GM23338 (cell line): Measurements from ENCODE around the gene VSIG8. TPM values are rescaled to one million over a fixed set of nuclear protein-coding genes. Genes with fewer than 3 reads are reported as not detected.

Experiments
- ATAC-seq: fragments of 200-7000 bp; cut with Tn5 transposase; 3 replicates; pipeline ENCODE4 v1.9.1; 2020
- DNase-seq: peaks from one replicate; pipeline ENCODE4 v3.0.0-alpha.2; 2015; ENCODE audit warnings: low spot score
- H2AFZ ChIP-seq: fragments of 200-600 bp; sonication (generic); 2 replicates; pipeline ENCODE4 v1.8.0; 2016; ENCODE audit warnings: antibody characterized with exemption, mild to moderate bottlenecking, moderate library complexity
- H3F3A ChIP-seq: fragments of 200-600 bp; sonication (generic); replicated peaks from 2 replicates; pipeline ENCODE4 v1.8.0; 2017; ENCODE audit warnings: antibody characterized with exemption, mixed run types, low read depth
- H3K27ac ChIP-seq: fragments of 200-600 bp; sonication (generic); 2 replicates; pipeline ENCODE4 v1.6.1; 2016; ENCODE audit warnings: low read depth
- H3K27me3 ChIP-seq: fragments of 200-600 bp; sonication (generic); 2 replicates; pipeline ENCODE4 v1.8.0; 2016; ENCODE audit warnings: mild to moderate bottlenecking, mixed run types, moderate library complexity; ENCODE audit not compliant: insufficient read depth
- H3K36me3 ChIP-seq: fragments of 200-600 bp; sonication (generic); 2 replicates; pipeline ENCODE4 v1.8.0; 2016; ENCODE audit warnings: mild to moderate bottlenecking; ENCODE audit not compliant: insufficient read depth
- H3K4me1 ChIP-seq: fragments of 200-600 bp; sonication (generic); 2 replicates; pipeline ENCODE4 v1.8.0; 2016; ENCODE audit warnings: mild to moderate bottlenecking, moderate library complexity; ENCODE audit not compliant: insufficient read depth
- H3K4me2 ChIP-seq: fragments of 200-600 bp; sonication (generic); 2 replicates; pipeline ENCODE4 v1.7.1; 2017; ENCODE audit warnings: mixed run types
- H3K4me3 ChIP-seq: fragments of 200-600 bp; sonication (generic); 2 replicates; pipeline ENCODE4 v1.6.1; 2016; ENCODE audit warnings: mixed run types
- H3K79me2 ChIP-seq: fragments of 200-600 bp; sonication (generic); replicated peaks from 2 replicates; pipeline ENCODE4 v1.8.0; 2017; ENCODE audit warnings: mild to moderate bottlenecking; ENCODE audit not compliant: insufficient read depth
- H3K9me2 ChIP-seq: fragments of 200-600 bp; sonication (generic); 2 replicates; pipeline ENCODE4 v1.8.0; 2017; ENCODE audit not compliant: insufficient read depth
- H4K20me1 ChIP-seq: fragments of 200-600 bp; sonication (generic); replicated peaks from 2 replicates; pipeline ENCODE4 v1.8.0; 2017; ENCODE audit warnings: mild to moderate bottlenecking; ENCODE audit not compliant: insufficient read depth
- H3K27ac Mint-ChIP-seq: 2 replicates; pipeline ENCODE4 v1.8.0; 2020; ENCODE audit warnings: inconsistent platforms, mild to moderate bottlenecking, moderate library complexity, mixed read lengths
- H3K27me3 Mint-ChIP-seq: 3 replicates; pipeline ENCODE4 v1.8.0; 2022; ENCODE audit warnings: low read depth, mild to moderate bottlenecking, moderate library complexity, mixed read lengths, inconsistent platforms; ENCODE audit not compliant: insufficient read depth, poor library complexity
- H3K36me3 Mint-ChIP-seq: 3 replicates; pipeline ENCODE4 v1.8.0; 2021; ENCODE audit warnings: low read depth, mild to moderate bottlenecking, inconsistent platforms, moderate library complexity, mixed read lengths
- H3K4me1 Mint-ChIP-seq: 3 replicates; pipeline ENCODE4 v1.8.0; 2020; ENCODE audit warnings: mild to moderate bottlenecking, inconsistent platforms, mixed read lengths
- H3K4me3 Mint-ChIP-seq: 3 replicates; pipeline ENCODE4 v1.8.0; 2021; ENCODE audit warnings: moderate library complexity, mild to moderate bottlenecking, inconsistent platforms, mixed read lengths
- H3K9me3 Mint-ChIP-seq: 3 replicates; pipeline ENCODE4 v1.8.0; 2020; ENCODE audit warnings: moderate library complexity, mild to moderate bottlenecking, inconsistent platforms, mixed read lengths
- CREB1 ChIP-seq: fragments of 250-450 bp; sonication (Bioruptor Pico); IDR thresholded peaks from 2 replicates; pipeline ENCODE4 v1.5.0; 2020; ENCODE audit warnings: low read depth, mild to moderate bottlenecking, moderate library complexity
- CTCF ChIP-seq, 2 experiments: fragments of 200-600 bp in 1 of 2; sonication (generic) in 1 of 2; conservative IDR thresholded peaks; 2 replicates each; pipeline versions ENCODE4 v1.5.1 to v1.6.1; 2016 to 2017; ENCODE audit warnings: antibody characterized with exemption in 2 of 2, low read depth in 2 of 2, mild to moderate bottlenecking in 2 of 2, moderate library complexity in 1 of 2
- EZH2 ChIP-seq: fragments of 200-600 bp; sonication (generic); IDR thresholded peaks from one replicate; pipeline ENCODE4 v1.8.0; 2017; ENCODE audit warnings: antibody characterized with exemption, mild to moderate bottlenecking, low read depth; ENCODE audit not compliant: unreplicated experiment
- EZH2phosphoT487 ChIP-seq: fragments of 200-600 bp; sonication (generic); IDR thresholded peaks from one replicate; pipeline ENCODE4 v1.8.1; 2018; ENCODE audit warnings: antibody characterized with exemption; ENCODE audit not compliant: unreplicated experiment
- JUNB ChIP-seq: IDR thresholded peaks from one replicate; pipeline ENCODE4 v1.6.1; 2016; ENCODE audit warnings: antibody characterized with exemption; ENCODE audit not compliant: unreplicated experiment
- NANOG ChIP-seq: IDR thresholded peaks from 2 replicates; pipeline ENCODE4 v1.6.1; 2016; ENCODE audit warnings: antibody characterized with exemption, borderline replicate concordance
- POLR2AphosphoS5 ChIP-seq: IDR thresholded peaks from 2 replicates; pipeline ENCODE4 v1.6.1; 2016; ENCODE audit warnings: antibody characterized with exemption, low read depth
- STAT1 ChIP-seq: IDR thresholded peaks from one replicate; pipeline ENCODE4 v1.6.1; 2016; ENCODE audit warnings: antibody characterized with exemption; ENCODE audit not compliant: unreplicated experiment
- ZNF114 ChIP-seq: fragments of 250-450 bp; sonication (Bioruptor Pico); IDR thresholded peaks from 2 replicates; pipeline ENCODE4 v1.5.0; 2020; ENCODE audit warnings: mild to moderate bottlenecking, moderate library complexity
- ZNF331 ChIP-seq: fragments of 250-450 bp; sonication (Bioruptor Pico); IDR thresholded peaks from 2 replicates; pipeline ENCODE4 v1.5.0; 2020; ENCODE audit warnings: low read depth, mild to moderate bottlenecking, moderate library complexity
- polyA plus RNA-seq: library from polyadenylated mRNA; unstranded; fragments of >200 nt; fragmentation: Nextera tagmentation; extraction: Ambion mirVana; gene quantifications from 2 replicates; pipeline ENCODE4 v1.2.1, GENCODE V29; 2016
- total RNA-seq: library from RNA; depleted of rRNA; stranded (reverse); fragments of >200 nt; shearing (Covaris generic); gene quantifications from 2 replicates; pipeline ENCODE4 v1.2.3, GENCODE V29; 2014
- TF ChIP-seq, protein P1 (sequence below): fragments of 250-450 bp; sonication (Bioruptor Pico); IDR thresholded peaks from 2 replicates; pipeline ENCODE4 v1.5.0; 2020; ENCODE audit warnings: mild to moderate bottlenecking, moderate library complexity
- TF ChIP-seq, protein P2 (sequence below): IDR thresholded peaks from one replicate; pipeline ENCODE4 v1.6.1; 2018; ENCODE audit warnings: antibody characterized with exemption; ENCODE audit not compliant: unreplicated experiment

VSIG8 gene
- total and polyA plus RNA-seq, 2 experiments from 2014 or later, result not detected

- no peak for ATAC-seq
- Histone ChIP-seq H3K4me1 (no peaks in the 10 kb centered on the region; the same call in 1 of the 2 replicates), H3K79me2 (no peaks in the 10 kb centered on the region), H3K36me3 (no peaks in the 10 kb centered on the region), H3K4me2 (no peak overlapping the region), H3K27me3 (no peaks in the 10 kb centered on the region), H3F3A (no peaks in the 10 kb centered on the region), H3K4me3 (no peak overlapping the region), H4K20me1 (no peaks in the 10 kb centered on the region), H2AFZ (no peak overlapping the region), H3K9me2 (no peaks in the 10 kb centered on the region), H3K27ac (no peak overlapping the region)
- no peak for TF ChIP-seq NANOG
- TF ChIP-seq STAT1, result no peak
- TF ChIP-seq CREB1, result no peak
- no peak for TF ChIP-seq JUNB
- TF ChIP-seq CTCF (conservative IDR thresholded peaks at IDR 0.05; ENCODE audit: low read depth in 2 of 2), result no peak
- TF ChIP-seq, protein P1, sequence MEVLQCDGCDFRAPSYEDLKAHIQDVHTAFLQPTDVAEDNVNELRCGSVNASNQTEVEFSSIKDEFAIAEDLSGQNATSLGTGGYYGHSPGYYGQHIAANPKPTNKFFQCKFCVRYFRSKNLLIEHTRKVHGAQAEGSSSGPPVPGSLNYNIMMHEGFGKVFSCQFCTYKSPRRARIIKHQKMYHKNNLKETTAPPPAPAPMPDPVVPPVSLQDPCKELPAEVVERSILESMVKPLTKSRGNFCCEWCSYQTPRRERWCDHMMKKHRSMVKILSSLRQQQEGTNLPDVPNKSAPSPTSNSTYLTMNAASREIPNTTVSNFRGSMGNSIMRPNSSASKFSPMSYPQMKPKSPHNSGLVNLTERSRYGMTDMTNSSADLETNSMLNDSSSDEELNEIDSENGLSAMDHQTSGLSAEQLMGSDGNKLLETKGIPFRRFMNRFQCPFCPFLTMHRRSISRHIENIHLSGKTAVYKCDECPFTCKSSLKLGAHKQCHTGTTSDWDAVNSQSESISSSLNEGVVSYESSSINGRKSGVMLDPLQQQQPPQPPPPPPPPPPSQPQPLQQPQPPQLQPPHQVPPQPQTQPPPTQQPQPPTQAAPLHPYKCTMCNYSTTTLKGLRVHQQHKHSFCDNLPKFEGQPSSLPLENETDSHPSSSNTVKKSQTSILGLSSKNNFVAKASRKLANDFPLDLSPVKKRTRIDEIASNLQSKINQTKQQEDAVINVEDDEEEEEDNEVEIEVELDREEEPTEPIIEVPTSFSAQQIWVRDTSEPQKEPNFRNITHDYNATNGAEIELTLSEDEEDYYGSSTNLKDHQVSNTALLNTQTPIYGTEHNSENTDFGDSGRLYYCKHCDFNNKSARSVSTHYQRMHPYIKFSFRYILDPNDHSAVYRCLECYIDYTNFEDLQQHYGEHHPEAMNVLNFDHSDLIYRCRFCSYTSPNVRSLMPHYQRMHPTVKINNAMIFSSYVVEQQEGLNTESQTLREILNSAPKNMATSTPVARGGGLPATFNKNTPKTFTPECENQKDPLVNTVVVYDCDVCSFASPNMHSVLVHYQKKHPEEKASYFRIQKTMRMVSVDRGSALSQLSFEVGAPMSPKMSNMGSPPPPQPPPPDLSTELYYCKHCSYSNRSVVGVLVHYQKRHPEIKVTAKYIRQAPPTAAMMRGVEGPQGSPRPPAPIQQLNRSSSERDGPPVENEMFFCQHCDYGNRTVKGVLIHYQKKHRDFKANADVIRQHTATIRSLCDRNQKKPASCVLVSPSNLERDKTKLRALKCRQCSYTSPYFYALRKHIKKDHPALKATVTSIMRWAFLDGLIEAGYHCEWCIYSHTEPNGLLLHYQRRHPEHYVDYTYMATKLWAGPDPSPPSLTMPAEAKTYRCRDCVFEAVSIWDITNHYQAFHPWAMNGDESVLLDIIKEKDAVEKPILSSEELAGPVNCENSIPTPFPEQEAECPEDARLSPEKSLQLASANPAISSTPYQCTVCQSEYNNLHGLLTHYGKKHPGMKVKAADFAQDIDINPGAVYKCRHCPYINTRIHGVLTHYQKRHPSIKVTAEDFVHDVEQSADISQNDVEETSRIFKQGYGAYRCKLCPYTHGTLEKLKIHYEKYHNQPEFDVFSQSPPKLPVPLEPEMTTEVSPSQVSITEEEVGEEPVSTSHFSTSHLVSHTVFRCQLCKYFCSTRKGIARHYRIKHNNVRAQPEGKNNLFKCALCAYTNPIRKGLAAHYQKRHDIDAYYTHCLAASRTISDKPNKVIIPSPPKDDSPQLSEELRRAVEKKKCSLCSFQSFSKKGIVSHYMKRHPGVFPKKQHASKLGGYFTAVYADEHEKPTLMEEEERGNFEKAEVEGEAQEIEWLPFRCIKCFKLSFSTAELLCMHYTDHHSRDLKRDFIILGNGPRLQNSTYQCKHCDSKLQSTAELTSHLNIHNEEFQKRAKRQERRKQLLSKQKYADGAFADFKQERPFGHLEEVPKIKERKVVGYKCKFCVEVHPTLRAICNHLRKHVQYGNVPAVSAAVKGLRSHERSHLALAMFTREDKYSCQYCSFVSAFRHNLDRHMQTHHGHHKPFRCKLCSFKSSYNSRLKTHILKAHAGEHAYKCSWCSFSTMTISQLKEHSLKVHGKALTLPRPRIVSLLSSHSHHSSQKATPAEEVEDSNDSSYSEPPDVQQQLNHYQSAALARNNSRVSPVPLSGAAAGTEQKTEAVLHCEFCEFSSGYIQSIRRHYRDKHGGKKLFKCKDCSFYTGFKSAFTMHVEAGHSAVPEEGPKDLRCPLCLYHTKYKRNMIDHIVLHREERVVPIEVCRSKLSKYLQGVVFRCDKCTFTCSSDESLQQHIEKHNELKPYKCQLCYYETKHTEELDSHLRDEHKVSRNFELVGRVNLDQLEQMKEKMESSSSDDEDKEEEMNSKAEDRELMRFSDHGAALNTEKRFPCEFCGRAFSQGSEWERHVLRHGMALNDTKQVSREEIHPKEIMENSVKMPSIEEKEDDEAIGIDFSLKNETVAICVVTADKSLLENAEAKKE, result no peak
- TF ChIP-seq EZH2, result no peak
- no peak for TF ChIP-seq POLR2AphosphoS5
- TF ChIP-seq ZNF114 (CRISPR knock-in tag), result no peak
- TF ChIP-seq EZH2phosphoT487, result no peak
- TF ChIP-seq, protein P2, sequence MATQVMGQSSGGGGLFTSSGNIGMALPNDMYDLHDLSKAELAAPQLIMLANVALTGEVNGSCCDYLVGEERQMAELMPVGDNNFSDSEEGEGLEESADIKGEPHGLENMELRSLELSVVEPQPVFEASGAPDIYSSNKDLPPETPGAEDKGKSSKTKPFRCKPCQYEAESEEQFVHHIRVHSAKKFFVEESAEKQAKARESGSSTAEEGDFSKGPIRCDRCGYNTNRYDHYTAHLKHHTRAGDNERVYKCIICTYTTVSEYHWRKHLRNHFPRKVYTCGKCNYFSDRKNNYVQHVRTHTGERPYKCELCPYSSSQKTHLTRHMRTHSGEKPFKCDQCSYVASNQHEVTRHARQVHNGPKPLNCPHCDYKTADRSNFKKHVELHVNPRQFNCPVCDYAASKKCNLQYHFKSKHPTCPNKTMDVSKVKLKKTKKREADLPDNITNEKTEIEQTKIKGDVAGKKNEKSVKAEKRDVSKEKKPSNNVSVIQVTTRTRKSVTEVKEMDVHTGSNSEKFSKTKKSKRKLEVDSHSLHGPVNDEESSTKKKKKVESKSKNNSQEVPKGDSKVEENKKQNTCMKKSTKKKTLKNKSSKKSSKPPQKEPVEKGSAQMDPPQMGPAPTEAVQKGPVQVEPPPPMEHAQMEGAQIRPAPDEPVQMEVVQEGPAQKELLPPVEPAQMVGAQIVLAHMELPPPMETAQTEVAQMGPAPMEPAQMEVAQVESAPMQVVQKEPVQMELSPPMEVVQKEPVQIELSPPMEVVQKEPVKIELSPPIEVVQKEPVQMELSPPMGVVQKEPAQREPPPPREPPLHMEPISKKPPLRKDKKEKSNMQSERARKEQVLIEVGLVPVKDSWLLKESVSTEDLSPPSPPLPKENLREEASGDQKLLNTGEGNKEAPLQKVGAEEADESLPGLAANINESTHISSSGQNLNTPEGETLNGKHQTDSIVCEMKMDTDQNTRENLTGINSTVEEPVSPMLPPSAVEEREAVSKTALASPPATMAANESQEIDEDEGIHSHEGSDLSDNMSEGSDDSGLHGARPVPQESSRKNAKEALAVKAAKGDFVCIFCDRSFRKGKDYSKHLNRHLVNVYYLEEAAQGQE, result no peak
- no peak for TF ChIP-seq ZNF331 (CRISPR knock-in tag)
- no peak overlapping the region for H3K27ac Mint-ChIP-seq
- no peak for DNase-seq
- H3K4me3 Mint-ChIP-seq, result no peak overlapping the region
- H3K4me1 Mint-ChIP-seq, result peaks cover 10% of the 10 kb centered on the region
- peaks cover 7% of the 10 kb centered on the region for H3K27me3 Mint-ChIP-seq
- H3K9me3 Mint-ChIP-seq, result no peaks in the 10 kb centered on the region; the same call in 1 of the 3 replicates
- H3K36me3 Mint-ChIP-seq, result no peaks in the 10 kb centered on the region
Observed at GRCh38 chr1:159827102-159827490, 35.4 kb downstream of the VSIG8 start.
